ENCODE data around the gene TINCR.

The TINCR gene

DNA sequence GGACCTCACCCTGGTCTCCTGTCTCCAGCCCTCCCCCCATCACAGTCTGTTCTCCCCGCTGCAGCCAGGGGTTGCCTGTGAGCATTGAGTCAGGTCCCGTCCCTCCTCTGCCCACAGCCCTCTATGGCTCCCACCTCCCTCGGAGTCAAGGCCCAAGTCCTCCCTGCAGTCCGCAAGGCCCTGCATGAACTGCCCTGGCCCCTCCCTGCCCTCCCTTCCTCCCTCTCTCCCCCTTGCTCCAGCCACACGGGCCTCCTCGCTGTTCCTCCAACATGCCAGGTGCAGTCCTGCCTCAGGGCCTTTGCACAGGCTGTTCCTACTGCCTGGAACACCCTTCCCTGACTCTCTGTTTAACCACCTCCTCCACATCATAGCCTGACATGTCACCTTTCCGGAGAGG, 2.8 kb downstream of the TINCR start:
- no peak for DNase-seq (ENCODE audit: low read depth)
- H3K4me3 ChIP-seq (ENCODE audit: low read length) = no peak overlapping the region
- TF ChIP-seq CTCF (conservative IDR thresholded peaks at IDR 0.05; ENCODE audit: low read length) = no peak

DNA sequence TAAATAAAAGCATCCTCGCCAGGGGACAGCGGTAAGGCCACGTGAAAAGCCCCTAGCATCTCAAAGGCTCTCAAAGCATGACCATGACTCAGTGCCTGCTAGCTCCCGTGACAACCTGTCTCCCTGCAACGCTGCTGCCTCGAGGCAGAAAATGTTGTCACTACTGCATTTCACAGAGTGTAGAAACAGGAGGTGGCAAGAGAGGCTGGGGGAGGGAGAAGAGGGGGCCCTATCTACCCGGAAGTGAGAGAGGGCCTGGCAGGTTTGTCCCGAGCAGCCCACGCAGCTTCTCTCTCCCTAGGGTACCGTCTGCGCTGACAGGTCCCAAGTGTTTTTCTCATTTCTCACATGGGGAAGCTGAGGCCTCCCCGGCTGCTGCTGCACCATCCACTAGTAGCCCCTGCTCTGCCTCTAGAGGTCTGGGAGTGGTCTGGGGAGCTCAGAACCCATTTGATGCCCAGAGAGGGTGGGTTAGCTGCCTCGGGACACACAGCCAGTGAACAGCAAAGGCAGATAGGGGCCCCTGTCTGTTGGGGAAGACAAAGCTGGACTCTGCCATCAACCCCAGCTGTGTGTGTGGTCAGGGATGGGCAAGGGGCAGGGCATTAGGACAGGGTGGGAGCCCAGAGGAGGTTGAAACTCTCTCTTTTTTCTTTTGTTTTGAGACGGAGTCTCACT, 3.7 kb downstream of the TINCR start:
- DNase-seq (ENCODE audit: low read depth) = no peak
- TF ChIP-seq CTCF (conservative IDR thresholded peaks at IDR 0.05; ENCODE audit: low read length) = no peak

GRCh38 chr19:5563008-5563431, 4.7 kb downstream of the TINCR start:
- no peak for DNase-seq (ENCODE audit: low read depth)
- TF ChIP-seq CTCF (conservative IDR thresholded peaks at IDR 0.05; ENCODE audit: low read length) = no peak
- H3K4me3 ChIP-seq (ENCODE audit: low read length) = no peak overlapping the region

More for the DNA sequence above, 3.7 kb downstream of the TINCR start:
- H3K4me3 ChIP-seq (ENCODE audit: low read length) = no peak overlapping the region

DNA sequence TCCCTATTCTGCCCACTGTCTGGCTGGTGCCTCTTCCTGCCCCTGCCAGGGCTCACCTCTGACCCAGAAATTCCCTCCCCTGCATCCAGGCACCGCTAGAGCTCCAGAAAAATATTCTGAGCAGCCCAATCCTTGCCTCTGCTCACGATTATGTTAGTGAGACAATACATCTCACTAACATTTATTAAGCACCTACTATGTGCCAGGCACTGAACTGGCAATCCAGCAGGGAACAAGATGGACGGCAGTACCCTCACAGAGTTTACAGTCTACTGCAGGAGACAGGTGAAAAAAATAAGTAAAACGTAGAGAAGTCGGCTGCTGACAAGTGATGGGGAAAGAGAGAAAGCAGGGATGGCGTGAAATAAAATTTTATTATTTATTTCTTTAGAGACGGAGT, 5.5 kb downstream of the TINCR start:
- no peak for TF ChIP-seq CTCF (conservative IDR thresholded peaks at IDR 0.05; ENCODE audit: low read length)
- no peak overlapping the region for H3K4me3 ChIP-seq (ENCODE audit: low read length)
- no peak for DNase-seq (ENCODE audit: low read depth)

DNA sequence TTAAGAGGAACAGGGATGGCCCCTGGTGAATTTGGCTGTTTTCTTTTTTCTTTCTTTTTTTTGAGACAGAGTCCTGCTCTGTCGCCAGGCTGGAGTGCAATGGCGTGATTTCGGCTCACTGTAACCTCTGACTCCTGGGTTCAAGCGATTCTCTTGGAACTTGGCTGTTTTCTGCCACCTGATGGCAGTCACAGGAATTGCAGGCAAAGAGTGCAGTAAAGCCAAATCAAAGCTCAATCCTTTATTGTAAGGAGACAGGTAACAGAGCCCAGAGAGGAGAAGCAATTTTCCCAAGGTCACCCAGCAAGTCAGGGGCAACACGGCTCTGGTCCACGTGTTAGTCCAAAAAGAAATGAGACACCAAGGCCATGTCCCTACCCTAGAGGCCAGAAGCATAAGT, 6.2 kb downstream of the TINCR start:
- DNase-seq (ENCODE audit: low read depth) = no peak
- TF ChIP-seq CTCF (conservative IDR thresholded peaks at IDR 0.05; ENCODE audit: low read length) = peak; percentile 40
- H3K4me3 ChIP-seq (ENCODE audit: low read length) = no peak overlapping the region

- no peak for TF ChIP-seq CTCF (conservative IDR thresholded peaks at IDR 0.05; ENCODE audit: low read length)
- DNase-seq (ENCODE audit: low read depth) = no peak
- no peak overlapping the region for H3K4me3 ChIP-seq (ENCODE audit: low read length)
Measured at GRCh38 chr19:5560156-5560555, 7.6 kb downstream of the TINCR start.

DNA sequence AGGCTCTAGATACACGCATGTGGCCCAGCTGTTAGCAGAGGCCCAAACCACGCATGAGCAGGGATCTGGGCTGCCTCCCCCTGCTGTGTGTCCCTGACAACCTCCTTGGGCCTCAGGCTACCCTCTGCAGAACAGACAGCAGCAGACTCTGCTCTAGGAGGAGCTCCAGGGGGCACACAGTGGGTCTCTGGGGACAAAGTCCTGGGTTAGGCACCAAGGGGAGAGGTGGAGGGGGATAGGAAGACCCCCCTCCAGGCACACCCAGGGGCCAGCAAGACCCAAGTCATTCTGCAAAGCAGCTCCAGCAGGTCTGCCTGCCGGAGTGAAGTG, 8.0 kb downstream of the TINCR start:
- TF ChIP-seq CTCF (conservative IDR thresholded peaks at IDR 0.05; ENCODE audit: low read length) = no peak
- H3K4me3 ChIP-seq (ENCODE audit: low read length) = no peak overlapping the region

More for the DNA sequence above, 8.0 kb downstream of the TINCR start:
- DNase-seq (ENCODE audit: low read depth) = no peak

Measured in AG10803 (cell line).